Airway epithelial cell (primary cell): Measurements from ENCODE around the gene MAGT1. TPM values are rescaled to one million over a fixed set of nuclear protein-coding genes. Genes with fewer than 3 reads are reported as not detected.

Experiments used
- total RNA-seq: library from RNA; depleted of rRNA; stranded (reverse); fragments of >200 nt; gene quantifications from 2 replicates; pipeline ENCODE4 v1.2.3, GENCODE V29; 2015

The MAGT1 gene
- 41.4 and 46.4 TPM in 2 replicates for total RNA-seq

DNA sequence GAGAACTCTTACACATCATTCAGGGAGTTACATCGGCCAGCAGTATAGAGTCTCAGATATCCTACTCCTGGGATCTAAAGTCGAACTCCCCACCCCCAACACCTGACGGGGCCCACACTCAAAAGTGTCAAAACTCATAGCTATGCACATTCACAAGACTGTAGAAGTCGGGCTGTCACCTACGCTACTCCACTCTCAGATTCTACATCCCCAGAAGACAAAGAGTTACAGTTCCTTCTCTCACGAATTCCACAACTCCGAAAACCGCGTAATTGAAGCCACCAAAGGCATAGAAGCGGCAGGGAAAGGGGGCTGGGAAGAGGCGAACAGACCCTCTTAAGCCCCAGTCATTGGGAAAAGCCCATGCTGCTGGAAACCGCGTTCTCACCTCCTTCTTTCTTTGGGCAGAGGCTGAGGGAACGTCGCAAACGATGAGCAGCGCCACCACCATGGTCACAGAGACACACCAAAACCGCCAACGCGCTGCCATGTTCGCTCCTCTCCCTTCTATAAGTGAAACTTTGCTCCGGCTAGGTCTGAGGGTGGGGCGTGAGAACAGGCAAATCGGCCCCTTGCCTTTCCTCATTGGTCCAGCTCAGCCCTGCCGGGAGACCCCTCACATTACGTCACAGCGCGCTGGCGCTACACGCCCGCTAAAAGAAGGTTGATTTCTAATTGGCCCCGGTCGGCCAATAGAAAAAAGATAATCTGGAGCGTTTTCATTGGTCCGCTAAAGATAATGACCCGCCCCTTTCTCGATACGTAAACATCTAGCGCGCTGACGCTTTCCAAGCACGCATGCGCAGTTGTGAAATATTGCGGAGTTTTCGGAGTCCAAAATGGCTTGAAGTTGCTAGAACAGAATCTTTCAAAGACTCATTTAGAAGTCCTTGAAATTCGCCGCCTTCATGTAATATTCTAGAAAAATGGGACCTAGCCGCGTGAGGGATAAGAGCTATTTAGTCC is at the start of gene MAGT1:
MAGT1 (minus strand) TSS at position 515 of the 966 bp plus-strand sequence; CDS start at position 490, 25 bp downstream.

DNA sequence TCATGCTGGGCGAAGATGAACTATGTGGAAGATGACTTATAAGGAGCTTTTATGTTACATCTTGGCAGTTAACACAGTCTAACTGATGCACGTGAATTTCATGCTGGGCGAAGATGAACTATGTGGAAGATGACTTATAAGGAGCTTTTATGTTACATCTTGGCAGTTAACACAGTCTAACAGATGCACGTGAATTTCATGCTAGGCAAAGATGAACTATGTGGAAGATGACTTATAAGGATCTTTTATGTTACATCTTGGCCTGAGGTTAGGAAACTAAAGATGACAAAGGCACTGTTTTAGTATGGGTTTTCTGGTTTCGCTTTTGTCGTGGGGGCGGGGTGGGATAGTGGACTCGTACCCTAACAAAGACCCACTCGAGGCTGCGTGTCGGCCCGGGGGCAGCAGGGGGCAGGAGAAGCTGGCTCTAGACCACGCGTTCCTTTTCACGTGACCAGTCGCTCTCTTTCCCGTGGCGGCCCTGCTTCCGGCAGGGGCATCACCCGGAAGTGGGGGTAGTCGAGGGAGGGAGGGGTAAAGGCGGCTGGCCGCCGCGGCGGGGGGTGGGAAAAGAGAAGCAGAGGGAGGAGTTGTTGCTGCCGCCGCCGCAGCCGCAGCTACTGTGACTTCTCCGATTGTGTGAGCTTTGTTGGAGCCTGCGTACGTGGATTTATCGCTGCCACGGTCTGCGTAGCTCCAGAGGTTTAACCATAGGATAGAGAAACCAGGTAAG is 15.0 kb upstream of the MAGT1 start, which contains the start of gene ATP7A:
ATP7A (plus strand) TSS at position 586 of the 733 bp plus-strand sequence. CDS start 60,949 bp downstream, outside the sequence.

DNA sequence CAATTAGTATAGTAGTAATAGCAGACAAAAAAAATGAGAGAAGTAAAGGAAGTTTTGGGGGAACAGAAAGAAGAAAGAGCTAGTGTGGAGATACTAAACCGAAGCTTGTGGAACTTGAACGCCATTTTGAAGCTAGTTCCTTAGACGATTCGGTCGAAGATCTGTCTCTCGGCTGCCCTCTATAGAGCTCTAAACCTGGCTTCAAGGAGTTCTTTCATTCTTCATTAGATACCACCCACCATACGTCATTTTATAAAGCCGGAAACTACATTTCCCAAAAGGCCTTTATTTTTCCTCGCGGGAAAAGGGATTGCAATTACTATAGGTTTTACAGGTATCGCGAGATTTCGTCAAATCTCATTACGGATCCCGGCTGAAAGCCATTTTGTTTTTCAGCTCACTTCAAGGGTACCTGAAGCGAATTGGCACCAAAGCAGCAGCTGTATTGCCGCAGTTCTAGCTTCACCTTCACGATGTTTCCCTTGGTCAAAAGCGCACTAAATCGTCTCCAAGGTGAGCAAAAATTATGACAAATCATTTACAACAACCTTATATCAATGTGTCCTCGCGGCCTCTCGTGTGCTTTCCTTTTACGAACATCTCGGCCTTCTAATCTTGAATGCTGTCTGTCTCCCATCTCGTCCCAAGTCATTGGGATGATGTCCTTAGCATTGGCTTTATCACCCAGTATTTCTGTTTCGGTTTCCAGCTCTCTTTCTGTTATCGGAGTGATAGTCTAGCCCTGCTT is 4.0 kb upstream of the MAGT1 start, which contains the start of gene COX7B:
COX7B (plus strand) TSS at position 388 of the 748 bp plus-strand sequence; CDS start at position 474, 86 bp downstream.

DNA sequence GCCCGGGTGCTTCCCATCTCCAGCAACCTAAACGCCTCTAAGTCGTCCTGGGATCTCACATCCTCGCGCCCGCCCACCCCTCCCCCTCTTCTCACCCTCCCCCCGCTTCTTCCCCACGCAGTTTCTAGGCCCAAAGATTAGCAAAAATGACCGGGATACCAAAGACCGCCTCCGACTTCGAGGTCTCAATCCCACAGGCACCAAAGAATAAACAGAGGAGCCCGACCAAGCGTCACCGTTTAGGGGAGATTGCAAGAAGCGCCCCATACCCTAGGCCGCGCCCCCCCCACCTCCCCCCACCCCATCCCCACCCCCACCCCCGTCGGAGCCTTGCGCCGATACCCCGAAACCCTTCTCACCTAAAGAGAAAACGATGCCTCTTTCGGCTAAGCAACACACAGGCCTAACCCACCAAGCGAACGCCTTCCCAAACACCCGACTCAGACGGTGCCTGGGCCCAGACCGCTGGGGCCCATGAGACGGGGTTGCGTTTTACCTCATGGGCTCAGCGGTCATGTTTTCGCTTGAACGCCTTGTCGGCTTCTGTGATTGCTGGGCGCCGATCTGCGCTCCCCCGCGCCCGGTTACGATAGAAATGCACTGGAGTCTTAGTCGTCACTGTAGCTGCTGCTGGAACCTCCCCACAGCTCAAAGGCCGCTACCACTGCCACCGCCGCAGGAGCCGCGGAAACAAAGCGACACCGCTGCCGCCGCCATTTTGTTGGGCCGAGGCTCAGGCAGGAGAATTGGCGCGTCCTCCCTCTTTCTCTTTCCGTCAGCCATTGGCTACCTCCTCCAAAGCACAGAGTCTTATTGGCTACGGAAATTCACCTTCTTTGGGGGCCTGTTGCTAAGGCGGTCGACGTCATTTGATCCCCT is 109.5 kb downstream of the MAGT1 start, which contains the start of gene ATRX:
ATRX (minus strand) TSS at position 731 of the 879 bp plus-strand sequence; CDS start at position 516, 215 bp downstream.

Other genes starting within 250 kb of the MAGT1 start
- gene ATRX, start 109.2 kb downstream of the MAGT1 start, total RNA-seq: 33.6 and 35.9 TPM in 2 replicates
- 383 and 553 TPM in 2 replicates for gene COX7B, start 4.0 kb upstream of the MAGT1 start, total RNA-seq
- 6.7 and 8.0 TPM in 2 replicates for gene ATP7A, start 15.3 kb upstream of the MAGT1 start, total RNA-seq
- not detected in 2 replicates for gene PGAM4, start 74.2 kb upstream of the MAGT1 start, total RNA-seq
- gene PGK1, start 208.8 kb upstream of the MAGT1 start, total RNA-seq: 534 and 950 TPM in 2 replicates
- 8.7 and 12.1 TPM in 2 replicates for gene TAF9B, start 244.2 kb upstream of the MAGT1 start, total RNA-seq